ENCODE data around the gene E2F2. TPM values are rescaled to one million over a fixed set of nuclear protein-coding genes. Genes with fewer than 3 reads are reported as not detected.
"Not testable (repeated sequence)": the region's sequence is repeated elsewhere in the genome, so short reads cannot be mapped to it uniquely, and the experiment has no call there.

E2F2 gene
- polyA plus RNA-seq, 3 donors = 3.8 to 4.7 (median 4.5) TPM

- no peak for DNase-seq (ENCODE audit: low read depth in 3 of 3, low spot score in 2 of 3)
These were observed 5.3 kb downstream of the E2F2 start for GRCh38 chr1:23525558-23526250.

- no peak for DNase-seq (ENCODE audit: low read depth in 3 of 3, low spot score in 2 of 3)
These were observed 6.2 kb downstream of the E2F2 start for GRCh38 chr1:23524716-23525401.

- no peak for DNase-seq (ENCODE audit: low read depth in 3 of 3, low spot score in 2 of 3)
These were observed 6.9 kb downstream of the E2F2 start for GRCh38 chr1:23524163-23524562.

GRCh38 chr1:23522244-23522982 lies 8.6 kb downstream of the E2F2 start:
- no peak for DNase-seq (ENCODE audit: low read depth in 3 of 3, low spot score in 2 of 3)

GRCh38 chr1:23521588-23521987 lies 9.4 kb downstream of the E2F2 start:
- DNase-seq (ENCODE audit: low read depth in 3 of 3, low spot score in 2 of 3) = no peak

GRCh38 chr1:23517581-23517980 lies 13.5 kb downstream of the E2F2 start:
- no peak for DNase-seq (ENCODE audit: low read depth in 3 of 3, low spot score in 2 of 3)

- no peak for DNase-seq (ENCODE audit: low read depth in 3 of 3, low spot score in 2 of 3)
These were observed 15.1 kb downstream of the E2F2 start for GRCh38 chr1:23515905-23516304.

- no peak for DNase-seq (ENCODE audit: low read depth in 3 of 3, low spot score in 2 of 3)
These were observed 16.8 kb downstream of the E2F2 start for GRCh38 chr1:23514111-23514679.

- DNase-seq (ENCODE audit: low read depth in 3 of 3, low spot score in 2 of 3) = no peak
These were observed 21.1 kb downstream of the E2F2 start for GRCh38 chr1:23509896-23510295.

- DNase-seq (ENCODE audit: low read depth in 3 of 3, low spot score in 2 of 3) = no peak
These were observed 24.5 kb downstream of the E2F2 start for GRCh38 chr1:23506376-23507107.

- DNase-seq (ENCODE audit: low read depth in 3 of 3, low spot score in 2 of 3) = no peak
These were observed 25.2 kb downstream of the E2F2 start for GRCh38 chr1:23505851-23506250.

- DNase-seq (ENCODE audit: low read depth in 3 of 3, low spot score in 2 of 3) = not testable (repeated sequence)
These were observed 26.9 kb downstream of the E2F2 start for GRCh38 chr1:23504156-23504555.

- DNase-seq (ENCODE audit: low read depth in 3 of 3, low spot score in 2 of 3) = no peak
These were observed 28.1 kb downstream of the E2F2 start for GRCh38 chr1:23502951-23503350.

GRCh38 chr1:23500466-23500865 lies 30.6 kb downstream of the E2F2 start:
- no peak for DNase-seq (ENCODE audit: low read depth in 3 of 3, low spot score in 2 of 3)

GRCh38 chr1:23497777-23498439 lies 33.1 kb downstream of the E2F2 start:
- no peak for DNase-seq (ENCODE audit: low read depth in 3 of 3, low spot score in 2 of 3)

- no peak for DNase-seq (ENCODE audit: low read depth in 3 of 3, low spot score in 2 of 3)
These were observed 34.4 kb downstream of the E2F2 start for GRCh38 chr1:23496490-23497181.

GRCh38 chr1:23494836-23495235 lies 36.2 kb downstream of the E2F2 start:
- DNase-seq (ENCODE audit: low read depth in 3 of 3, low spot score in 2 of 3) = not testable (repeated sequence)

GRCh38 chr1:23492776-23493175 lies 38.3 kb downstream of the E2F2 start:
- DNase-seq (ENCODE audit: low read depth in 3 of 3, low spot score in 2 of 3) = not testable (repeated sequence)

GRCh38 chr1:23492132-23492720 lies 38.8 kb downstream of the E2F2 start:
- DNase-seq (ENCODE audit: low read depth in 3 of 3, low spot score in 2 of 3) = no peak
